SHP77 treated with DMSO at 0.1 percent for 48 hours (cell line): ENCODE measurements around the gene CHD9NB.

Source experiments
- DNase-seq: peaks from one replicate; lab custom pipeline; 2025; lab: John Stamatoyannopoulos, UW

CHD9NB gene

DNA sequence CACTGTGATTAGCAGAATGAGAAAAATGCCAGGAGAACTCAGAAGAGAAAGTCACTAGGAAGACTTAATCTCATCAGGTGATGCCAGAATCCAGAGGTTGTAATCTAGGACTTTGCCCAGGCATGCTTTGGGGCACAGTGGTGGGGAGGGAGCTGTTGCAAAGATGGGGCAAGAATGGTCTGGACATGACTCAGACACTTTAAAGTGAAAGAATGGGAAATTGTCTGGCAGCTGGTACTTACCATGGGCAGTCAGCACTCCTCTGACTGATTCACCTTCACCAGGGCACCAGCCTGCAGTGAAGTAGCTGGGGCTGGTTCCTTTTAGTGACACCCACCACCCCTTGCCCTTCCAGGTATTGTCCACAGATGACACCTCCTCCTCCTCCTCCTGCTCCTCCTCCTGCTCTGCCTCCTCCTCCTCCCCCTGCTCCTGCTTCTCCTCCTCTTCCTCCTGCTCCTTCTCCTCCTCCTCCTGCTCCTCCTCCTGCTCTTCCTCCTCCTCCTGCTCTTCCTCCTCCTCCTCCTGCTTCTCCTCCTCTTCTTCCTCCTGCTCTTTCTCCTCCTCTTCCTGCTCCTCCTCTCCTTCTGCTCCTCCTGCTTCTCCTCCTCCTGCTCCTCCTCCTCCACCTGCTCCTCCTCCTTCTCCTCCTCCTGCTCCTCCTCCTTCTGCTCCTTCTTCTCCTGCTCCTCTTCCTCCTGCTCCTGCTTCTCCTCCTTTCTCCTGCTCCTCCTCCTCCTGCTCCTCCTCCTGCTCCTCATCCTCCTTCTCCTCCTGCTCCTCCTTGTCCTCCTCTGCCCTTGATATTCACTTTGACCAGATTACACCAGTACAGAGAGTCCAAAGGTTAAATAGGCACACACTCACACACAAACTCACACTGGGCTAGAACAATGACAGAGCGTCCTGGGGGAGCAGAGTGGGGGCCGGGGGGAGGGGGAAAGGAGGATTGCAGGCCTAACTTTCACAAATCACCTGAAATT, at the start of gene CHD9NB:
CHD9NB (minus strand) TSS at position 379 of the 983 bp plus-strand sequence. CDS start 8,739 bp downstream, outside the sequence.
- no peak for DNase-seq

DNA sequence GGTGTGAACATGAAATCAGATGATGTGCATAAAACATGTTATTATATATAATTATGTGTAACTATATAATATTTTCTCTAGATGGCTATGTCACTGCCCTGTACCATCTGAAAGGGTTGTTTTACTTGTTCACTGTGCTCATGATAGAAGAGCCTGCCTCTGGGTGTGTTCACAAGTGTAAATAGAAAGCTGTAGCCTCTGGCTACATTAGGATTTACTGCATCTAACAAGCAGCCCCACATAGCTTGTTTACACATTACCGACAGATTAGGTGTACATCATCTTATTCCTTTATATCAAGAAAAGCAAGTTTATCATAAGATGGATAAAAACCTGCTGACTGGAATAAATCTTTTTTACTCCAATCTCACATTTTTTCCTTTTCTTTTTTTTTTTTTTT, 48.2 kb upstream of the CHD9NB start:
- DNase-seq = no peak

DNA sequence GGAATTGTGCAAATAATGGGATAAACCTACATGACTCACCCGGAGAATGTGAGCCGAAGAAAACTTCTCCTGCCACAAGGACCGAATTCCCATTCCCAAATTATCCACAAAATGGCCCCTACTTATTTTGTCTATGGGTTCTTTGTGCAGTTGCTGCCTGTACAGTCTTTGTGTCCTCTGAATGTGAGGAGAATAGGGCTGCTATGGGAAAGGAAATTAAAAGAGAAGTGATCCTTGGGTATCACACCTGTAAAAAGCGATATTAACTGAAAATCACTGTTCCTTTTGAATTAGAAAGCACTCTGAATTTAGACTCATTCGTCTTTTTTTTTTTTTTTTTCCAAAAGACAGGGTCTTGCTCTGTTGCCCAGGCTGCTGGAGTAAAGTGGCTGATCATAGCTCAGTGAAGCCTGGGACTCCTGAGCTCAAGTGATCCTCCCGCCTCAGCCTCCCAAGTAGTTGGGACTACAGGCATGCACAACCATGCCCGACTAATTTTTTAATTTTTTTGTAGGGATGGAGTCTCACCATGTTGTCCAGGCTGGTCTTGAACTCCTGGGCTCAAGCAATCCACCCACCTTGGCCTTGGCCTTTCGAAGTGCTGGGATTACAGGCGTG, 47.5 kb upstream of the CHD9NB start:
- no peak for DNase-seq

DNA sequence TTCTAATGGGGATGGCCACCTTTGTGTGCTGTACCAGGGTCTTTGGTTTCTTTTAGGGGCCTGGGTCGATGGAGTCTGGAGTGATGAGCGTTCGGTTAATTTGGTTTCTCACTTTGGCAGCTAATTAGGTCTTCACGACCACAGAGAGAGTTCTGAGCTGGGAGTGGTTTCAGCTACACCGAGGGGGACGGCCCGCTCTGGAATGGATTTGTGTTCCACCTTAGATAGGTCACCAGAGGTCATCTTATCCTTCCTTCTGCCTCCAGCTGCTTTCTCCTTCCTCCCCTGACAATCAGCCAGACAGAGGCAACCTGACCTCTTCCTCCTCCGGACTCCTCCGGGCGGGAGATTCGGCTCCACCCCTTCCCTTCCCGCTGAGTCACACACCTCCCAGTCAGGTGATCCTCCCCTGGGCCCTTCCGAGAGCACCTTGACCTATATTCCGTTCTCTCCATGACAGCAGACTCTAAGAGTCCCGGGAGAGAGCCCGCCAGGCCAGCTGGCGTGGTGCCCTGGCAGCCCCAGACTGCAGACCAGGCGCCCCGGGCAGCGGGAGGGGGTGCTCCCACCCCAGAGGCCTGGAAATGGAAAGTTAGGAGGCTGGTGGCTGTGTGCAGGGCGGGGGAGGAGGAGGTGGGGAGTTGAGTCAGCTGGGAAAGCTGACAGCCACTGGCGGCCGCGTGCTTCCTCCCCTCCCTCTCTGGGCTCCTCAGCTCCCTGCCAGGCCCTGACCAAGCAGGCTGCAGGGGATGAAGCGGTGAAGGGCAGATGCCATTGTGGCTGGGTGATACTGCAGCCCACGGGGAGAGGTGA, 46.8 kb upstream of the CHD9NB start:
- peak; percentile 88 for DNase-seq

DNA sequence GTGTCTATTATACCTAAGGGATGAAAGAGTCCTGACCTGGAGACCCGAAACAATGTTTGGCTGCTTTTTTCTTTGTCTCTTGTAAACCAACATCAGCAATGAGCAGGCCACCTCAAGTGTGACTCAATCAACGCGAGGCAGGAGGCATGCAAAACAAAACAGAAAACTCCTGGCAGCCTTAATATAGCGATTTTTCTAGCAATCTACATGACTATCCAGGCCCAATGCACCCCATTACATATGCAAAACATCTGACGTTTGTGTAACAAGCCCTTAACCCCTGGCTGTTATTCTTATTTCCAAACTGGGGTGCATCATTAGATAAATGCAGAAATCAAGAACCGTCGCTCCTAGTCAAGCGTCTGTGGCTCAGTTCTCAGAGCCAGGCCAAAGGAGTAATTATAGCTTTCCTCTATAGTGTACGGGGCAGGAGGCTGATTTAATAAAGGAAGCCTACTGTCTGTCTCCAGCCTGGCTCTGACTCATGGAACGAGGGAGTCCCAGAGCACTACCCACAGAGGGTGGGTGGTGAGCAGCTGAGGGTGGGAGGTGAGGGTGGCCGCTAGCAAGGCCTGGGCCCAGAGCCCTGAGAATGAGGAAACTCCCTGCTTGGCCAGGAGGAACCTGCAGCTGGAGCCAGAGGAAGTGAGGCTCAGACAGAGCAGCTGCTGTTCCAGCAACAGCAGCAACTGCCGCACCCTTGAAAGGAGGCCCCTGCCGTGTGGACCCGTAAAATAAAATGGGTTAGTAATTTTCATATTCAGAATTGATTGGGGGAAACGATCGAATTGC, 46.0 kb upstream of the CHD9NB start:
- DNase-seq = peak; percentile 37

DNA sequence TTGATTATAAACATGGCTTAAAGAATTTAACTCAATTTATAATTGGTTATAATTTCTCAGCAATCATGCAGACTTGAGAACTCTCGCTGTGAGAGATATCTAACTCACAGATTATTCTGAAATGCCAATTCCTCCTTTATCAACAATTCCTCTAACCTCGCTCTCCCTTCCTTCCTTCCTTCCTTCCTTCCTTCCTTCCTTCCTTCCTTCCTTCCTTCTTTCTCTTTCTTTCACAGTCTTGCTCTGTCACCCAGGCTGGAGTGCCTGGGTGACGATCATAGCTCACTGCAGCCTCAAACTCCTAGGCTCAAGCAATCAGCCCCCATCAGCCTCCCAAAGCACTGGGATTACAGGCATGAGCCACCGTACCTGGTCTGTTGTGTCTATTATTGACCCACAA, 44.5 kb upstream of the CHD9NB start:
- DNase-seq = no peak

DNA sequence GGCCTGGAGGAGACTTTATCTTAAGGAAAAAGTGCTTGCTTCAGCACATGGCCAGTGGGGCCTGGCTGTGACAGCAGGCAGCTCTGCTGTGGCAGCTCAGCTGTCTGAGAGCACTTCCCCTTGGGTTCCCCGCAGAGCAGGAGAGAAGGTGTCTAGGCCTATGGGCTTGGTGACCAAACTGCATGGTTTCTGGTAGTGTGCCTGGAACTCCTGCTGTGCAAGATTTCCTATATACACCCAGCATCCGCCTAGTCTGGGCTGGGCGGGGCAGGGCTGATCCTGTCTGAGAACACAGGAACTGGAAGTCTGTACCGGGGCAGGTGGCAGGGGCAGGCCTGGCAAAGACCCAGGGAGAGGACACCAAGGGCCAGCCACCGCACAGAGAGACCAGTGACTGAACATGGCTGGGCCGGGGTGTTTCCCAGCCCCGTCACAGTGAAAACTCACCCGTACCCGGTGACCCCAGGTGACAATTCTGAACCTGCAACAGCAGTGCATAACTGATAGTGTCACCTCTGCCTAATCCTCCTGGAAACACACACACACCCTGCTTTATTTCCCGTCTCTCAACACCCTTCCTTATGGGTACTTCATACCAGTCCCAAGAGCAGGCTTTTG, 41.4 kb upstream of the CHD9NB start:
- peak; percentile 21 for DNase-seq

DNA sequence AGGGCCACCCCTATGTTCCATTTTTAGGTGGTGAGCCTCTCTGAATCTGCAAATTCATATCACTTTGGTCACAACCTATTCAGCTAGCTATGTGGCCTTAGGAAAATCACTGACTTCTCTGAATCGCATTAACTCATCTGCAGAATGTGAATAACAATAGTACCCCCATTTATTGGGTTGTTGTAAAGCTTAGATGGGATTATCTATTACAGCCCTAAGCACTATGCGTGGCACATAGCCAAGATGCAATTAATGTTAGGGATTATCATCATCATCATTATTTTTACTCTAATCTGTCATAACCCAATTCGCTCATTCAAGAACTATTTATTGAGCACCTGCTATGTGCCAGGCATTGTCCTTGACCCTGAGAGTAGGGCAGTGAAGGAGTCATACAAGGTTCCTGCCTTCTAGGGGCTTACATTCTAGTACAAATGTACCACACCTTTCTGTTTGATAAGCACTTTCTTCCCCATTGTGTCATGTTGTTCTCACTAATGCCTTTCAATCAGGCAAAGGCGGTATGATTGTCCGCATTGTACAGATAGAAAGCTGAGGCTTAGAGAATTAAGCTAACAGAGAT, 40.6 kb upstream of the CHD9NB start:
- DNase-seq = no peak

DNA sequence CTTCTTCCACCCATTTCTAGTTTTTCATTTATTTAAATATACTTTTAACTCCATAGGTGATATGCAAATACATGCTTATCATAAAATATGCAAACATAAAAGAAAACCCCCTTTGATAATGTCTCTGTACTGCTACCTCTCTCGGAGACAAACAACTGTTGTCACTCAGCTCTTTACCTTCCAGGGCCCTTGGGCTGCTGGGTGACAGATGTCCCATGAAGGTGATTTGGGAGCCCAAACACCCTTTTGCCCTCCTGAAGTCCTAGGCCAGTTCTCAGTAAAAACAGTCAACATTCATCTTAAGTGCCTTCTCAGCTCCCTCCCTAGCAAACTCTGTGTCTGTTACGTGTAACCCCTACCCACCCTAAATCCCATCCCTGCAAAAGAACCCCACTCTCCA, 39.6 kb upstream of the CHD9NB start:
- DNase-seq = no peak

DNA sequence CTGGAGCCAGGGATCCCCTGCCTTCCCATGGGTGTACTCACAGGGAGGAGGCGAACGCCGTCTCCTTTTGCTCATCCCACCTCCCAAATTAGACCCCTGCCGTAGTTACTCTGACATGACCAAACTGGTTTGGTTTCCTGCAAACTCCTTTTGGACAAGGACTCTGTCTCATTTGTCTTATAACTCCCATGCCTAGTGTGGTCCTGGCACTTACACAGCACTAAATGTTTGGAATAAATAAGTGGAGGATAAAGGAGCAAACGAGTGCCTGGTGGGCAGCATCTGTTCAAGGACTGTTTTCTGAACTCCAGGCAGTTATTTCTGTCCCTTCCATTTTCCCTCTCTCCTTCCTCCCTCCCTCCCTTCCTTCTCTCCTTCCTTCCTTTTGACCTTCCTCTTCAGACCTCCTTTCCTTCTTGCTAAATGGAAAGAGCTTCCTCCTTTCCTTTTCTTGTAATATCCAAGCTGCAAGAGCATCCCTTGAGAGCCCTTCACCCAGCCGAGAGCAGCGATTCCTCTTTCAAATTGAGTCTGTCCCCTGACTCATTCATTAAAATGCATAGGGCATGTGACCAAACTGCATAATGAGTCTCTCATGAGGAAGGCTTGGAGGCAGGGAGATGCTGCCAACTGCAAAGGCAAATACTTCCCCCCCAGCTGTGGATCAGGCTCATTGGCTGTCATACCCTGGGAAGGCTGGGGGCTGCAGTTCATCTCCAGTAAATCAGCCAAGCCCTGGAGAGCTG, 38.9 kb upstream of the CHD9NB start:
- peak; percentile 30 for DNase-seq

DNA sequence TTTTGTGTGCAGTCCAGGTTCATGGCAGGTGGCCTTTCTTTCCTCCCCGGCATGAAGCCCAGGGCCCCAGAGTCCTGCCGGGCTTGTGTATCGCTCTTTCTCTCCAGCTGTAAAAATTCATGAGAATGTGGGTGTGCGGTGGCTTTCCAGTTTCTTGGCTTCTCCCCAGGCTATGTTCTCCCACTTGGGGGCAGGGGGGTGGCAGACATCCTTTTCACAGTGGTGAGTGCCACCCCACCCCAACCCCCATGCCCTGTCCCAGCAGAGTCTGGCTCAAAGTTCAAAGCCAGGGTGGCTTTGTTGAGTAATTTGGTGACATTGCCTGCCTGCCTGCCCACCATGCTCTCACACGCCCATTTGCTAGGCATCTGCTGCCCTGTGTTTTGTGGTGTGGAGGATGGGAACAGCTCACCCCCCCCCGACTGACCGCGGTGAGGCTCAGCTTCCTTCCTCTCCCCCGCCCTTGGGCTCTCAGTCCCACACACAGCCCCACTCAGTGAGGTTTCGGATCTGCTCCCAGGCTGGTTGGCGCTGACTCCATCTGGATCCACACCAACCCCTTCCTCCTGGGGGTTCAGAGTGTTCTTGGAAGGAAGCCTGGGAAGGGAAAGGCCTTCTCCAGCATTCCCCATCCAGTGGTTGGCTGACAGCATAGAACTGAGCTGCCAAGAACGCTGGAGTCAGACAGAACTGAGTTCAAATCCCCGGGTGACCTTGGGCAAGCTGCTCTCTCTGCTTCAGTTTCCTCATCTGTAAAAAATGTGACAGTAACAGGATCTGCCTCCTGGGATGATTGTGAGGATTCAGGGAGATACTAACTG, 38.1 kb upstream of the CHD9NB start:
- DNase-seq = no peak

DNA sequence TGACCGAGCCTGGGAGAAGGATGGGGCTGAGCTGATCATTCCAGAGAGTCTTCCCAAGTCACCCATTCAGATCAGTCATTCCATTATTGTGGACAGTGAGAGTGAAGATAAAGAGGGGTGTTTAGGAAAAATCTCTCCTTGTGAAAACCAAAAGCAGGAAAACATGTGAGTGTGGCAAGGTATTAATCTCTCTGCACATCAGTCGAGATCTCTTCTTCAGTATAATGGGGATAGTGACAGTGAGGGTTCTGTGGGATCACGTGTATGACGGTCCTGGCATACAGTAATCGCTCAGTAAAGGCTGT, 37.5 kb upstream of the CHD9NB start:
- no peak for DNase-seq

DNA sequence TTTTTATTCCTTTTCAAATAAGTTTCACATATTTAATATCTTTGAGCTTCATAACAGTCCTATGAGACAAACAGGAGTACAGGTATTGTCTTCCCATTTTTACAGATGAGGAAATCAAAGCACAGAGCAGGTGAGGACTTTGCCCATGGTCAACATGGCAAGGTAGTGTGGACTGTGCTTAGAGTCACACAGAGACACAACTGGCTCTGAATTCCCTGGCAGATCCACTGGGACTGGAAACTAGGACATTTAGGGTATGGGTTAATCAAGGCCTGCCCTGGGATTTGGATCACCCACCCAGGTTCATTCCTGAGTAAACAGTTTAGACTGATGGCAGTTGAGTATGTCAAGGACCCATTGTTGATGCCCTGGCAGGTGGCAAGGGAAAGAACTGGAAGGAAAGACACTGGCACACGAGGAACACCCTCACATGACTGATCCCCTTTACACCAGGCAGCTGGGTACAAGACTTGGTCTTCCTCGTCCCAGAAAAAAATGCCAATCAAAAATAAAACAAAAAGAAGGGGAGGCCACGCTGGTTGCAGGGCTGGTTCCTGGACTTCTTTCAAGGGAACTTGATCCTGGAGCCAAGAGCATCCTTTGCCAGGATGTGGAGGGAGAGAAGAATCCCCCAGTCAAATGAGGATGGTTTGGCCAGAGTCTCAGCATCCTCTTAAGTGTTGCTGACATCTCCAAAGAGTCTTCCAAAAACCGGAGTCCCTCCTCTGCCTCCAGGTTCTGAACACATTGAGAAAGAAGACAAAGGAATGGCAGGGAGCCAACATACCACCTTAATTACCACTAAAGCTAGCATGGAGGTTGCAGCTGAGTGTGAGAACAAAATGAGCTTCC, 37.0 kb upstream of the CHD9NB start:
- no peak for DNase-seq

DNA sequence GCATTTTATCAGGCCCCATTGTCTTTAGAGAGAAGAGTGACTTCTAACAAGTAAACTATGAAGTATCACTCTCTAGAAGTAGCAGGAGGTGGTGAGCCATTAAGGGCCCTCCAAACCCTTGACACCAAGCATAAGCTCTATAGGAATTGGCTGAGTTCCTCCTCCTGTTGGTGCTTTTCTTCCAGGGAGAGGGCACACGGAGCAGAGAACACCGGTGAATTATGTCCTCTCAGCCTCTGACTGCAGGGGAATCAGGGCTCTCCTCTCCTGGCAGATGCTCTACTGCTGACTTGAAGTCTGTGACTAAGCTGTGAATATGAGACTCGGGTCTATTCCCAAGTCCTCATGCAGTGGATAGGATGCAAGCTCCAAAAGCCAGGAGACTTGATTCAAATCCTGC, 34.4 kb upstream of the CHD9NB start:
- no peak for DNase-seq

DNA sequence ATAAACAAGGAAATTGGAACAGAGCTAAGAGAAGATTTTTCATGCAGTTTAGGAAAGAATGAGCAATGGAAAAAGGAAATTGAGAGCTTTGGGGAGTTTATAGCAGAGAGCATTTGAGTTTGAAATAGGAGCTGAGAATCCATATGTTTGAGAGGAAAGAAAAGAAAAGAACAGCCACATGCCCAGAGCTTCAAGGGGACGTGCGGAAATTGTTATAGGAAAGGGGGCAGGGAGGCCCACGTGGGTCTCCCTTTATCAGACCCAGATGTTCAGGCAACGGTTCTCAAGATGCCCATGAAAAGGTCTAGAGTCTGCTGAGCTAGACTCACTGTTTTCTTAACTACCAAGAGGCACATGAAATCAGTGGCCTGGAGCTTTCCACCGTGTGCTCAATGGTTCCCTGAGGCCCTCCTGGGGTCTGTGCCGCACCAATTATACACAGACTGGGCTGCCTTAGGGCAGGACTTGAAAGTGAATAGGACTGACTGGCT, 33.3 kb upstream of the CHD9NB start:
- no peak for DNase-seq

DNA sequence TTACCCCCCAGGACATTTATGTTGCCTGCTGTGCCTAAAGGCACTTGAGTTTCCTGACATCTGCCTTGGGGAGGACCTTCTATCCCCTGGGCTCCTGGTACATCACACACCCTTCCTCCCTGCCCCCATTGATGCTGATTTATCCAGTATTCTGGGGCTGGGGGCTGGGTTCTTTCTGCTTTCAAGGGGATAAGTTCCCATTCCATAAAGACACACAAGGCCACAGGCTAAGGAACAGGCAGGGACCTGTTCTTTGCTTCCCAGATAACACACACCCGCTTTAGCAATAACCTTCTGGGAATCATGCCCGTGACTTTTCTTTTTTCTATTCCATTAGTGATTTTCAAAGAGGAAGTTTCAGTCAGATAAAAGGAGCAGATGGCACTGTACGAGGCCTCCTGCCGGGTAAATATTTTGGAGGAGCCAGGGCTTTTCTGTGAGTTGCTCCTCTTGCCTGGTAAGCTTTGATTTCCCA, 32.7 kb upstream of the CHD9NB start:
- DNase-seq = no peak

DNA sequence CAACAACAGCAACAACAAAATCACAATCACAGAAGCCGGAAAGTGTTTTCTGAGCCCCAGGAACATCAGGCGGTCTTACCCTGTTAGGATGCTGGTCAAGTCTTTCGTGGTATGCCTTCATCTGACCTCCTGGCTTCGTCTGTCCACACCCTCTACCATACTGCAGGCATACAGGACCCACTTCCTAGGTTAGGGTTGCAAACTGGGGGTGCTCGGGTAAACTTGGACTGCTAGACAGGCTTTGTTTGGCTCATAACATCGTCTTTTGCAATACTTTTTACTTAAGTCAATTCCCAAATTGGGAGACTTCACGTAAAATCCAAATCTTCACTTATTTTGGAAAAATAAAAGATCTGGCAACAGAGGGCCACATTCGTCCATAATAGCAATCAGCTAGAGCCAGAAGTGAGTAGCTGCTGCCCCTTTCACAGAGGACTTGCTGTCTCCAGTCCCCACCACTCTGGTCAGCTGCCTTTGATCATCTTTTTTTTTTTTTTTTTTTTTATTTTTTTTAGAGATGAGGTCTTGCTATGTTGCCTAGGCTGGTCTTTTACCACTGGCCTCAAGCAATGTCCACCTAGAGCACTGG, 32.1 kb upstream of the CHD9NB start:
- no peak for DNase-seq

DNA sequence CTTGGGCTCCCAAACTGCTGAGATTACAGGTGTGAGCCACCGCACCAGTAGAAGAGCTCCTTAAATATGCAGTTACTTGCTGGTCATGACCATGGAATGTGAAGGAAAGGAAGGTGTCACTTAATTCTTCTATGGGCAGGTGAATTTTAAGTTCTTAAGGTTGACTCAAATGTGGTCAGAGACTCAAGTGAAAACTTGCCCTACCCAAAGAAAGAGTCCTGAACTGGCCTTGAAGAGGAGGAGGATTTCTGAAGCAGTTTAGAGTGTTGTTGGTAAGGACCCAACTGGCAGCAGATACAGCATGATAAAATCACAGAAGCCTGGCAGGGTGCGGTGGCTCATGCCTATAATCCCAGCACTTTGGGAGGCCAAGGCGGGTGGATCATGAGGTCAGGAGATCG, 31.4 kb upstream of the CHD9NB start:
- DNase-seq = no peak
